Fibroblast of the conjunctiva (primary cell): ENCODE data around the gene C20orf96.

Experiments used
- DNase-seq: peaks from one replicate; pipeline ENCODE4 v3.0.0-alpha.2; 2010; ENCODE audit warnings: low read depth

C20orf96 gene

GRCh38 chr20:312067-312466, 21.5 kb upstream of the C20orf96 start:
- DNase-seq: no peak

- DNase-seq: no peak
Observed at GRCh38 chr20:311609-312008, 21.1 kb upstream of the C20orf96 start.

GRCh38 chr20:310645-311044, 20.1 kb upstream of the C20orf96 start:
- no peak for DNase-seq

- peak; percentile 100 for DNase-seq
Observed at GRCh38 chr20:309841-310644, 19.5 kb upstream of the C20orf96 start.

- DNase-seq: no peak
Observed at GRCh38 chr20:309306-309840, 18.8 kb upstream of the C20orf96 start.

- no peak for DNase-seq
Observed at GRCh38 chr20:308427-309038, 18.0 kb upstream of the C20orf96 start.

GRCh38 chr20:305745-306144, 15.2 kb upstream of the C20orf96 start:
- no peak for DNase-seq

- DNase-seq: no peak
Observed at GRCh38 chr20:301886-302848, 11.6 kb upstream of the C20orf96 start.

GRCh38 chr20:300345-300990, 9.9 kb upstream of the C20orf96 start:
- no peak for DNase-seq

GRCh38 chr20:298776-299391, 8.3 kb upstream of the C20orf96 start:
- DNase-seq: no peak

- DNase-seq: peak; percentile 65
Observed at GRCh38 chr20:297925-298775, 7.6 kb upstream of the C20orf96 start.

GRCh38 chr20:297098-297924, 6.8 kb upstream of the C20orf96 start, which contains the start of gene ZCCHC3:
ZCCHC3 (plus strand) TSS chr20:297570; CDS start chr20:297587, 17 bp downstream.
- DNase-seq: peak; percentile 89

- DNase-seq: no peak
Observed at GRCh38 chr20:295804-296203, 5.3 kb upstream of the C20orf96 start.

- no peak for DNase-seq
Observed at GRCh38 chr20:294602-295001, 4.1 kb upstream of the C20orf96 start.

- DNase-seq: no peak
Observed at GRCh38 chr20:289693-290083, 862 bp downstream of the C20orf96 start.

GRCh38 chr20:288956-289692, 1.4 kb downstream of the C20orf96 start:
- DNase-seq: no peak

GRCh38 chr20:286508-286907, 4.0 kb downstream of the C20orf96 start:
- DNase-seq: no peak

- DNase-seq: no peak
Observed at GRCh38 chr20:284172-284571, 6.4 kb downstream of the C20orf96 start.
